Measurements from ENCODE around the gene ARNT2. TPM values are rescaled to one million over a fixed set of nuclear protein-coding genes. Genes with fewer than 3 reads are reported as not detected.

ARNT2 gene
- total and polyA plus RNA-seq, 8 donors: 0.58 to 27.4 (median 1.6) TPM

DNA sequence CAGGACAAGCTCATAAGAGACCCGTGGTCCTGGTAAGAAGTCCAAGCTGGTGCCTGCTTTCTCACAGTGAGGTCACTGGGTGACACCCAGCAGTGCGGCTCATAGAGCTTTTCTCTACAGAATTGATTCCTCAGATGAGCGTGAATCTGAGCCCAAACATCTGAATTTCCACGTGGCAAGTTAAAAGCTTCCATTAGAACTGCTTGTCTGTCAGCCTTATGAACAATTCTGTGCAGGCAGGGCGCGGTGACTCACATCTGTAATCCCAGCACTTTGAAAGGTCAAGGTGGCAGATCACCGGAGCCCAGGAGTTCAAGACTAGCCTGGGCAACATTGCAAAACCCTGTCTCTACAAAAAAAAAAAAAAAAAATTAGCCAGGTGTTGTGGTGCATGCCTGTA lies 177.8 kb downstream of the ARNT2 start:
- no peaks in the 10 kb centered on the region for H3K9me3 ChIP-seq
- peaks cover 0 to 14% (median 7%) of the 10 kb centered on the region in 4 donors for H3K4me1 ChIP-seq
- no peak overlapping the region for H3K27ac ChIP-seq
- TF ChIP-seq POLR2AphosphoS5 (IDR thresholded peaks at IDR 0.05) (no peak), POLR2A (IDR thresholded peaks at IDR 0.05) (no peak)
- 82 to 89% (median 87%) methylated on average over 7 of the region's 7 CpGs for whole genome bisulfite sequencing, 5 donors
- peaks cover 0 to 35% (median 4%) of the 10 kb centered on the region in 4 donors for H3K36me3 ChIP-seq
- H3K27me3 ChIP-seq: no peaks in the 10 kb centered on the region
- intact Hi-C loops (cut with DNase I; ENCODE audit: low total_unique reads): no loop called here
- no peak for DNase-seq
- H3K4me3 ChIP-seq: no peak overlapping the region

DNA sequence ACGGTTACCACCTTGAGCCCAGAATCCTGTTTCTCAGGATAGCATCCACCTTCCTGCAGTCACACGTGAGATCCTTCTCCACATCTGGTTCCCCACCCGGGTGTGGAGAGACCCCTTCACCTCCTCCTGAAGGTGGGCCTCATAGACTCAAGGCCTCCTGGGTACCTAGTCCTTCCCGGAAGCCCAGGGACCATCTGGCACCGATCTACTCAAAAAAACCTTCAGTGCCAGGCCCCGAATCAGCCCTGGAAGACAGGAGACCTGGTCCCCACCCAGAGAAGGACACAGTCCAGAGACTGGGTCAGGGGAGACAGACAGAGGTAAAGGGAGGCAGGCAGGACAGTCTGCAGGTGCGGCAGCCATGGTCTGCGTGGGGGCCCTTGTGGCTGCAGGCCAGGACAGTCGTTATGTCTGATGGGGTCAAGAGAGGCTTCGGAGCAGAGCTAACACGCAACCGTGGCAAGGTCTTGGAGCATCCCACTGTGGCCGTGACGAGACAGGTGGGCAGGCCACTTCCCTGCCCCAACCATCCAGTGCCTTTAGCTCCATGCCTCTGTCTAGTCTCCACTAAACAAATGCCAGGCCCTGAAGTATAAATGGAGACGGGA lies 178.7 kb downstream of the ARNT2 start:
- Histone ChIP-seq H3K36me3 (peaks cover 0 to 25% (median 4%) of the 10 kb centered on the region in 4 donors), H3K27ac (no peak overlapping the region), H3K4me1 (peaks cover 0 to 18% (median 7%) of the 10 kb centered on the region in 4 donors), H3K4me3 (no peak overlapping the region), H3K9me3 (no peaks in the 10 kb centered on the region), H3K27me3 (no peaks in the 10 kb centered on the region)
- intact Hi-C loops (cut with DNase I; ENCODE audit: low total_unique reads): no loop called here
- WGBS, 5 donors: 93 to 97% (median 94%) methylated on average over 10 to 15 of the region's 15 CpGs
- TF ChIP-seq, protein P1, sequence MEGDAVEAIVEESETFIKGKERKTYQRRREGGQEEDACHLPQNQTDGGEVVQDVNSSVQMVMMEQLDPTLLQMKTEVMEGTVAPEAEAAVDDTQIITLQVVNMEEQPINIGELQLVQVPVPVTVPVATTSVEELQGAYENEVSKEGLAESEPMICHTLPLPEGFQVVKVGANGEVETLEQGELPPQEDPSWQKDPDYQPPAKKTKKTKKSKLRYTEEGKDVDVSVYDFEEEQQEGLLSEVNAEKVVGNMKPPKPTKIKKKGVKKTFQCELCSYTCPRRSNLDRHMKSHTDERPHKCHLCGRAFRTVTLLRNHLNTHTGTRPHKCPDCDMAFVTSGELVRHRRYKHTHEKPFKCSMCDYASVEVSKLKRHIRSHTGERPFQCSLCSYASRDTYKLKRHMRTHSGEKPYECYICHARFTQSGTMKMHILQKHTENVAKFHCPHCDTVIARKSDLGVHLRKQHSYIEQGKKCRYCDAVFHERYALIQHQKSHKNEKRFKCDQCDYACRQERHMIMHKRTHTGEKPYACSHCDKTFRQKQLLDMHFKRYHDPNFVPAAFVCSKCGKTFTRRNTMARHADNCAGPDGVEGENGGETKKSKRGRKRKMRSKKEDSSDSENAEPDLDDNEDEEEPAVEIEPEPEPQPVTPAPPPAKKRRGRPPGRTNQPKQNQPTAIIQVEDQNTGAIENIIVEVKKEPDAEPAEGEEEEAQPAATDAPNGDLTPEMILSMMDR (IDR thresholded peaks at IDR 0.05): no peak
- no peak for TF ChIP-seq POLR2A (IDR thresholded peaks at IDR 0.05)
- TF ChIP-seq POLR2AphosphoS5 (IDR thresholded peaks at IDR 0.05): no peak
- no peak for TF ChIP-seq EP300 (IDR thresholded peaks at IDR 0.05)
- no peak for DNase-seq

DNA sequence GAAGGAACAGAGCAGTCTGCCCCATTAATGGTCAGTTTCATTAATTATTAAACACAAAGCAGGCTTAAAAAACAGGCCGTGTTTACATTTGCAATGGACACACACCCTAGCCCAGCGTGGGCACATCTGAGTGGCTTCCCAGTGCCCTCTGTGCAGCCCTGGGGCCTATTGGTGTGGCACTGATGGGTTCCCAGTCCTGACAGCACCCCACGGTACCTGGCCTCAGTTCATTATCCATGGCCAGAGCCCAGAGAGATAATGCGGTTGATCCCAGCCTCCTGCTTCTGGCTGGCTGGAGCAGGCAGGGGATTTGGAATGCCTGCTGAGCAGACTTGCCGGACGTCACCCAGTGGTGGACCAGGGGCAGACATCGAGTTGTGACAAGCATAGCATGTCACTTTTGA lies 180.4 kb downstream of the ARNT2 start:
- intact Hi-C loops (cut with DNase I; ENCODE audit: low total_unique reads): no loop called here
- TF ChIP-seq, protein P1 (IDR thresholded peaks at IDR 0.05): no peak
- no peak for TF ChIP-seq POLR2AphosphoS5 (IDR thresholded peaks at IDR 0.05)
- TF ChIP-seq POLR2A (IDR thresholded peaks at IDR 0.05): no peak
- no peak for TF ChIP-seq EP300 (IDR thresholded peaks at IDR 0.05)
- no peaks in the 10 kb centered on the region for H3K9me3 ChIP-seq
- H3K36me3 ChIP-seq: peaks cover 0 to 22% (median 4%) of the 10 kb centered on the region in 4 donors
- peak overlapping the region in 2 of 5 donors; percentile 29 to 58 for H3K27ac ChIP-seq
- peak in 1 of 2 donors; percentile 31 for DNase-seq
- WGBS, 5 donors: 38 to 50% (median 43%) methylated on average over 7 of the region's 7 CpGs
- peaks cover 0 to 19% (median 7%) of the 10 kb centered on the region in 4 donors for H3K4me1 ChIP-seq
- H3K27me3 ChIP-seq: no peaks in the 10 kb centered on the region
- no peak overlapping the region for H3K4me3 ChIP-seq

DNA sequence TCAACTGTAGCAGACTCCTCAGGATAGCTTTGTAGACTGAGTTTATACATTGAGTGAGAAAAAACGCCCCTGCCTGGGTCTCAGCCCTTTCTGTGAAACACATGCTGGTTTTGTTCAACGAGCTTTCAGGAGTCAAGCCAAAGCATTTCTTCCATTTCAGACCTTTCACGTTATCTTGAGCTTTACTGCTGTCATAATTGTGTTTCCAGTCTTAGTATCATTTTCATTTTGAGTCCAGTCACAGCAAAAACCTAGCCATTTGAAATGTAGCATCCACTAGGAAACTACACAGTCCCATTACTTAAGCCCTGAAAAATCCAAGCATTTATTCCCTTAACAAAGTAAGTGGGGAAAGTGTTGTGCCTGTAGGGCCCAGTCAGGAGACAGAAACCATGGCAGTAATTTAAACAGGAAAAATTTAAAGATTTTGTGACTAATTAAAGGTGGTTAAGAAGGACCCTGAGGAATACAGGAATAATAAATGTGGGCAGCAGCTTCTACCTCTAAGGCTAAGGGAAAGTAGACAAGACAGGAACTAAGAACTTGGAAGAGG lies 180.9 kb downstream of the ARNT2 start:
- H3K4me3 ChIP-seq: no peak overlapping the region
- DNase-seq: no peak
- H3K27me3 ChIP-seq: no peaks in the 10 kb centered on the region
- peaks cover 0 to 20% (median 4%) of the 10 kb centered on the region in 4 donors for H3K36me3 ChIP-seq
- intact Hi-C loops (cut with DNase I; ENCODE audit: low total_unique reads): no loop called here
- no peaks in the 10 kb centered on the region for H3K9me3 ChIP-seq
- peak overlapping the region in 2 of 5 donors; percentile 29 to 58 for H3K27ac ChIP-seq
- H3K4me1 ChIP-seq: peaks cover 0 to 19% (median 7%) of the 10 kb centered on the region in 4 donors
- TF ChIP-seq POLR2A (IDR thresholded peaks at IDR 0.05): no peak
- TF ChIP-seq EP300 (IDR thresholded peaks at IDR 0.05): no peak
- WGBS, 5 donors: 40 to 50% (median 47%) methylated on average over 3 of the region's 3 CpGs

DNA sequence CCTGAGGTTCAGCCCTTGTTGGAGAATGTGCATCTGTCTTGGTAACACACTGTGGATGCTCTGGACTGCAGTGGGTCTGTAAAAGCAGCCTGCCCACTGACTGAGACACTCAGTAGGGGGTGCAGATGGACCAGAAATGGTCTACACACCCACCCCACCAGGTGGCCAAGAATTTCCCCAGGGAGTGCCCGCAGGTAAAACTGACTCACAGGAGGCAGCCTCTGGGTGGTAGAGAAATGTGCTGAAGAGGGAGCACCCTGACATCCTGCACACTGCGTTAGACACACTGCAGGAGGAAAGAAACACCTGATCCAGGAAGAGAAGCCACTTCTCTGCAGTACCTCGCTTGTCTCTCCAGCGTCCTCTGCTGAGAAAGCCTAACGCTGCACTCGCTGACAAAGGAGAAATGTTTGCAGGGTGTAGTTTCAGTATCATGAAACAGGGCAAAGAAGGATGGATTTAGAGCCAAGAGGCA lies 181.4 kb downstream of the ARNT2 start:
- peak in 1 of 2 donors; percentile 32 for DNase-seq
- H3K27me3 ChIP-seq: no peaks in the 10 kb centered on the region
- no peak overlapping the region for H3K4me3 ChIP-seq
- H3K9me3 ChIP-seq: no peaks in the 10 kb centered on the region
- peaks cover 0 to 19% (median 7%) of the 10 kb centered on the region in 4 donors for H3K4me1 ChIP-seq
- peaks cover 0 to 15% (median 3%) of the 10 kb centered on the region in 4 donors for H3K36me3 ChIP-seq
- WGBS, 5 donors: 67 to 95% (median 84%) methylated on average over 4 to 6 of the region's 6 CpGs
- TF ChIP-seq, protein P1 (IDR thresholded peaks at IDR 0.05): no peak
- TF ChIP-seq POLR2AphosphoS5 (IDR thresholded peaks at IDR 0.05): peak in 1 of 3 donors; percentile 9
- no peak for TF ChIP-seq EP300 (IDR thresholded peaks at IDR 0.05)
- TF ChIP-seq POLR2A (IDR thresholded peaks at IDR 0.05): no peak
- peak overlapping the region in 2 of 5 donors; percentile 29 to 58 for H3K27ac ChIP-seq
- intact Hi-C loops (cut with DNase I; ENCODE audit: low total_unique reads): no loop called here
